WI38 (cell line): Measurements from ENCODE around the gene RFX6.

Source experiments
- H3K4me3 ChIP-seq: 2 replicates; pipeline ENCODE4 v1.5.1; 2011; ENCODE audit warnings: low read depth, mild to moderate bottlenecking, control low read depth, low read length
- TF ChIP-seq, protein P1 (sequence below): IDR thresholded peaks from 2 replicates; pipeline ENCODE4 v1.5.1; 2012; ENCODE audit warnings: low read depth, mild to moderate bottlenecking, control low read depth, low read length

RFX6 gene

DNA sequence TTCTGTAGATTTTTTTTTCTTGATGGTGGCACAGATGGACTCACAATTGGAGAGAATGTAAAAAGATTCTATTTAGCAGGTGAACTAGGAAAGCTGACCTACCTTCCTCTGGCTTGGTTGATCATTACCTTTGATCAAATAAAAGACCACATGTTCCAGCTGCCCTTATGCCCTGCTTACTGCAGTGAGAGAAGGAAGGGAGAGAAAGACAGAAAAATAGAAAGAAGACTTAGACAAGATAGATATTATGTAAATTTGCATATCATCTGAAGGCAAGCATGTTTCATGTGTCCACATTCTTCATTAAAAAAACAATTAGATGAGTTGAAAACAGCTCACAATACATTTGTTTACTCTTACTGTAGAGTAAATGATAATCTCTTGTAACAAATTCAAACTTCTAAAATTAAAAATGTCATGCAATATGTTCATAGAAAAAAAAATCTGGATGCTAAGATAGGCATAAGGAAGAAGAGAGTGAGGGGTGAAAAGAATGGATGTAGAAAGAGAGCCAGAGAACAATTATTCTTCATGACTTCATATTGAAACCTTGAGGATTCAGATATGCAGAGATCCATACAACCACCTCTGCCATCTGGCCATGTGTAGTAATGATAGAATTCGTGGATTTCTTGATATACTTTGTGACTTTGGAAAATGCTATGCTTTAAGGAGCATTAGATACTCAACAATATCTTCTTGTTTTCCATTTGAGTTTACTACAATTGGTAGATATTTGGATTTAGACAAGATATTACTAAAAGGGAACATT is 71.7 kb downstream of the RFX6 start:
- no peak overlapping the region for H3K4me3 ChIP-seq
- TF ChIP-seq, protein P1, sequence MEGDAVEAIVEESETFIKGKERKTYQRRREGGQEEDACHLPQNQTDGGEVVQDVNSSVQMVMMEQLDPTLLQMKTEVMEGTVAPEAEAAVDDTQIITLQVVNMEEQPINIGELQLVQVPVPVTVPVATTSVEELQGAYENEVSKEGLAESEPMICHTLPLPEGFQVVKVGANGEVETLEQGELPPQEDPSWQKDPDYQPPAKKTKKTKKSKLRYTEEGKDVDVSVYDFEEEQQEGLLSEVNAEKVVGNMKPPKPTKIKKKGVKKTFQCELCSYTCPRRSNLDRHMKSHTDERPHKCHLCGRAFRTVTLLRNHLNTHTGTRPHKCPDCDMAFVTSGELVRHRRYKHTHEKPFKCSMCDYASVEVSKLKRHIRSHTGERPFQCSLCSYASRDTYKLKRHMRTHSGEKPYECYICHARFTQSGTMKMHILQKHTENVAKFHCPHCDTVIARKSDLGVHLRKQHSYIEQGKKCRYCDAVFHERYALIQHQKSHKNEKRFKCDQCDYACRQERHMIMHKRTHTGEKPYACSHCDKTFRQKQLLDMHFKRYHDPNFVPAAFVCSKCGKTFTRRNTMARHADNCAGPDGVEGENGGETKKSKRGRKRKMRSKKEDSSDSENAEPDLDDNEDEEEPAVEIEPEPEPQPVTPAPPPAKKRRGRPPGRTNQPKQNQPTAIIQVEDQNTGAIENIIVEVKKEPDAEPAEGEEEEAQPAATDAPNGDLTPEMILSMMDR = no peak

DNA sequence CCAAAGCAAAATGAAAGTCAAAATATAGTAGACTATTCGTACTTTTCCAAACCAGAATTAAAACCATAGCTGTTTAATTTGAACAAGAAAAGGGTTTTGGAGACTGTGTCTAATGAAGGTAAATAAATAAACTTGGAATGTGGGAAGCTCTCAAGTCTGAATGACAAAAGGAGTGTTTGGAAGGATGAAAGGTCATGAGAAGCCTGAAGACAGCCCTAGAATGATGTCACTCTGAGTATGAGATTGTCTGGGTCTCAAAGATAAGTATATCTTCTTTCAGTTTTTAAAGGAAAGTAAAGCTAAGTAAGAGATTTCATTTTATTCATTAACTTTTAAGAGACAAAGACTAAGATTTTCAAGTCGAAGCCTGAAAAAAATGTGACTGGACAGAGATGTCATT is 72.9 kb downstream of the RFX6 start:
- TF ChIP-seq, protein P1 = no peak

DNA sequence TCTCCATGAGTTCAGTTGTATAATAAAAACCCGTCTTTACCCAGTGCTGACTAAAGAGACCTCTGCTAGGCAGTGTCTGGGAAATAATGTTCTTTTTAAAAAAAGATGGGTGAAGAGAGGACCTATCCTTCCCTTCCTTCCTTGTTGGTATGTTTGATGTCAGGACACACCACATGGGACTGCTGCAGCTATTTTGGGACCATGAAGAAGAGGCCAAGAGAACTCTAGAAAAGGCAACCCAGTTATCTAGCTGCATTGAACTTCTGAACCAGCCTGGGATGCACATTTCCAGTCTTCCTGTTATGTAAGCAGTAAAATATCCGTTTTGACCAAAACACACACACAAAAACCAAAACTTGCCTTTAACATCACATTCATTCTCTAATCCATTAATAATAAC is 77.3 kb downstream of the RFX6 start:
- no peak overlapping the region for H3K4me3 ChIP-seq
- TF ChIP-seq, protein P1 = no peak

More for the DNA sequence above, 72.9 kb downstream of the RFX6 start:
- H3K4me3 ChIP-seq = no peak overlapping the region

DNA sequence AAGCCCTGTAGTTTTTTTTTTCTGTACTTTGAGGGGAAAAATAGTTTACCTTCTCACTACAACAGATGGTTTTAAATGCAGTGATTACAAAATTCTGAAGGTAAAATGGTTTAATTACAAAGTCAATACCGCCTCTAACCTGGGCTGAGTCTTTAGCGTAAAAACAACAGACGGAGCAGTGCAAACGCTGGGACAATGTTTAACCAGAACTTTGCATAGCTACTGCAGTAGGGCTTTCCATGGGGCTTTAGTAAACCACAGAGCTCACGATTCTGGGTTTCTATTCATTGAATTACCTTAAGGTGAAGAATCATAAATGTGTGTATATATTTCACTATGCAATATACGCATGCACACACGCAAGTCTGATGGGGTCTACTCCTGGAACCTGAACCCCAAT is 77.9 kb downstream of the RFX6 start:
- no peak overlapping the region for H3K4me3 ChIP-seq
- TF ChIP-seq, protein P1 = no peak

DNA sequence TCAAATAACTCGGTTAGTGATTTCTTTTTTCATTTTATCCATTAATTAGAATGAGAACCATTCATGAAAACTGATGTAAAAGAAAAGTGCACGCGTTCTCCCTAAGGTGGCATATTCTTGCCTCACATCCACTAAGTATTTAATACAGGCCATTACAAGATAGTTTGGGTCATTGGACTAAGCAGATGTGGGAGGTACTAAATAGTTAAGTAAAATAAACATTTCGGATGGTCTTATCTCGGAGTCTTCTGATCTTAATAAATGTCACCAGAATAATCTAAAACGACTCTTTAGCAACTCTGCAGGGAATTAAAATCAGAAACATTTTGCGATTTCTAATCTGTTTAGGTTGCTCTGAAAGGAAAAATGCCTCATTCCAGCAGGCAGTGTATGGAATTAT is 78.7 kb downstream of the RFX6 start:
- TF ChIP-seq, protein P1 = no peak
- H3K4me3 ChIP-seq = no peak overlapping the region

DNA sequence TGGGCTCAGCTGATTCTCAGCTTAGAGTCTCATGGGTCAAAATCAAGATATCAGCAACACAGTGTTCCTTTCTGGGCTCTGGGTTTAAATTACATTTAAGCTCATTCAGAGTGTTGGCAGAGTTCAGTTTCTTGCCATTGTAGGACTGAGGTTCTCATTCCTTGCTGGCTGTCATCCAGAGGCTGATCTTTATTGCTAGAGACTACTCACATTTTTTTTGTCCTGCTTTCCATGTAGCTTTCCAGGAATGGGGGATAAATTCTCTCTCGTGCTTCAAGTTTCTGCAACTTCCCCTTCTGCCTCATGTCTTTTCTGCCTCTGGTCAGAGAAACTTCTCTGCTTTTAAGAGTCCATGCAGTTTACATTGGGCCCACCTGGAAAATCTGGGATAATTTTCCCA is 86.9 kb downstream of the RFX6 start:
- TF ChIP-seq, protein P1 = no peak
- H3K4me3 ChIP-seq = no peak overlapping the region

DNA sequence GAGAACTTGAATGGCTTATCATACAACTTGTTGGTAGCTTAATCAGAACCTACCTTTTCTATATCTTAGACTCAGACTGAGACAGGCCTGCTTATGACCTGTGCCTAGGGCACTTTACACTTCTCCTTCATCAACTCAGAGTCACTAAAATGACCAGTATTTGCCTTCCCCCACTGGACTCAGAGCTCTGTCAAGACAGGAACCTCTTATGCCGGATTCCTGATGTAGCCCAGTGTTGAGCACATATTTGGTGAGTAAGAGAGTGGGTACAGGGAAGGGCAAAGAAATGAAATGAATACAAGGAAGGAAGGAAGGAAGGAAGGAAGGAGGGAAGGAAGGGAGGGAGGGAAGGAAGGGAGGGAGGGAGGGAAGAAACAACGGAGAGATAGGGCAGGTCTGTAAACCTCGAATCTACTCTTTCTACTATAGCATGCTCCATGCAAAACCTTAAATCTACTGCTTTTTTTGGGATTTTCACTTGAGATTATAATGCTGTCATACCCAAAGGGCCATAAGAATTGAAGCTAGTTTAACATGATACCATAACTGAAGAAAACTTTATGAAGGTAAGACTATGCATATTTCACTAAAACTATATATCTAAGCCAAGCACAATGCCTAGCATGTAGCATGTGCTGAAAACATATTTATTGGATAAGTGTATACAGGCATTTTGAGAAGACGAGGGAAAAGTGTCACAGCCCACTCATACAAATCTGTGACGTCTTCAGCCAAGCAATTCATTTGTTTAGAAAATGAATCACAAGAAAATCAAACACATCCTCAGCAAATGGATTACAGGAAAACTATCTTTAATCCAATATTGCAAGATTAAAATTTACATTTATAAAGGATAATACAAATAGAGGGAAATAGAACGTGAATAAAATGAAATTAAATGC is 89.9 kb downstream of the RFX6 start:
- no peak overlapping the region for H3K4me3 ChIP-seq
- TF ChIP-seq, protein P1 = no peak
